Breast epithelium (tissue), 4 donors: Measurements from ENCODE around the gene CLDN15. TPM values are rescaled to one million over a fixed set of nuclear protein-coding genes. Genes with fewer than 3 reads are reported as not detected.

Source experiments
- DNase-seq, 2 donors: peaks; one replicate each; pipeline ENCODE4 v3.0.0-alpha.2; 2019; ENCODE audit warnings: low spot score in 2 of 2
- H3K27ac ChIP-seq, 2 donors: fragments of 200-600 bp; sonication (generic) in 1 of 2; one replicate each; pipeline ENCODE4 v1.5.1; 2016 to 2019; ENCODE audit warnings: mild to moderate bottlenecking in 1 of 2
- H3K27me3 ChIP-seq, 2 donors: fragments of 200-600 bp; sonication (generic) in 1 of 2; one replicate each; pipeline versions ENCODE4 v1.5.1 to v1.6.0; 2017 to 2019; ENCODE audit warnings: control low read depth in 1 of 2, mild to moderate bottlenecking in 1 of 2
- H3K36me3 ChIP-seq: fragments of 200-600 bp; one replicate; pipeline ENCODE4 v1.5.1; 2019
- H3K4me1 ChIP-seq, 2 donors: fragments of 200-600 bp; sonication (generic); one replicate each; pipeline ENCODE4 v1.5.1; 2016 to 2019; ENCODE audit warnings: control low read depth in 1 of 2
- H3K4me3 ChIP-seq, 3 donors: fragments of 200-600 bp; sonication (generic); 1 replicate in 2 of 3; 2 replicates in 1 of 3; pipeline ENCODE4 v1.5.1; 2016 to 2019; ENCODE audit warnings: mild to moderate bottlenecking in 3 of 3, moderate library complexity in 2 of 3
- H3K9me3 ChIP-seq, 2 donors: fragments of 200-600 bp; sonication (generic) in 1 of 2; one replicate each; pipeline ENCODE4 v1.5.1; 2016 to 2019; ENCODE audit warnings: control low read depth in 1 of 2
- CTCF ChIP-seq, 3 donors: fragments of 450-650 bp; IDR thresholded peaks; one replicate each; pipeline ENCODE4 v1.5.1; 2016 to 2017; ENCODE audit warnings: antibody characterized with exemption in 3 of 3, mild to moderate bottlenecking in 3 of 3, moderate library complexity in 3 of 3
- POLR2A ChIP-seq: fragments of 450-650 bp; IDR thresholded peaks from one replicate; pipeline ENCODE4 v1.6.1; 2016; ENCODE audit warnings: antibody characterized with exemption, mild to moderate bottlenecking, moderate library complexity
- POLR2AphosphoS5 ChIP-seq, 3 donors: sonication (generic); formaldehyde crosslinking; IDR thresholded peaks; one replicate each; pipeline ENCODE4 v1.6.1; 2017; ENCODE audit warnings: antibody characterized with exemption in 3 of 3
- intact Hi-C: fragments of 100-400 bp; cut with DNase I; formaldehyde crosslinking; loops from one replicate; pipeline ENCODE4 v1.15.1; 2023; ENCODE audit warnings: low total_unique reads
- total RNA-seq, 3 donors: library from RNA; depleted of rRNA; stranded (reverse); fragments of >200 nt; gene quantifications; one replicate each; pipeline ENCODE4 v1.1.0, GENCODE V29; 2016

Gene CLDN15
- total RNA-seq, 3 donors from 2014 or later = 14.4 to 44.6 (median 17.1) TPM

- no peaks in the 10 kb centered on the region for H3K9me3 ChIP-seq
- TF ChIP-seq POLR2AphosphoS5 (IDR thresholded peaks at IDR 0.05) = no peak
- no peak for TF ChIP-seq POLR2A
- TF ChIP-seq CTCF (IDR thresholded peaks at IDR 0.05) = no peak
- no peaks in the 10 kb centered on the region for H3K4me1 ChIP-seq
- no peak overlapping the region for H3K4me3 ChIP-seq
- H3K27ac ChIP-seq = no peak overlapping the region
- peaks cover 0 to 45% of the 10 kb centered on the region in 2 donors for H3K27me3 ChIP-seq
- no peaks in the 10 kb centered on the region for H3K36me3 ChIP-seq
- intact Hi-C loops = no loop called here
- no peak for DNase-seq
These were observed 39.1 kb downstream of the CLDN15 start for GRCh38 chr7:101198476-101198875.

GRCh38 chr7:101197991-101198390 lies 39.6 kb downstream of the CLDN15 start:
- Histone ChIP-seq H3K9me3 (no peaks in the 10 kb centered on the region), H3K27ac (no peak overlapping the region), H3K27me3 (peaks cover 0 to 40% of the 10 kb centered on the region in 2 donors), H3K4me1 (no peaks in the 10 kb centered on the region), H3K36me3 (no peaks in the 10 kb centered on the region), H3K4me3 (no peak overlapping the region)
- intact Hi-C loops = no loop called here
- TF ChIP-seq POLR2AphosphoS5 (IDR thresholded peaks at IDR 0.05) (no peak), CTCF (IDR thresholded peaks at IDR 0.05) (no peak), POLR2A (no peak)
- DNase-seq = no peak

- intact Hi-C loops = no loop called here
These were observed 41.7 kb downstream of the CLDN15 start for GRCh38 chr7:101195884-101196283.

GRCh38 chr7:101189109-101189508 lies 48.5 kb downstream of the CLDN15 start:
- Histone ChIP-seq H3K36me3 (no peaks in the 10 kb centered on the region), H3K27ac (no peak overlapping the region), H3K9me3 (no peaks in the 10 kb centered on the region), H3K27me3 (no peaks in the 10 kb centered on the region), H3K4me3 (no peak overlapping the region), H3K4me1 (no peaks in the 10 kb centered on the region)
- TF ChIP-seq POLR2A (no peak), CTCF (IDR thresholded peaks at IDR 0.05) (no peak), POLR2AphosphoS5 (IDR thresholded peaks at IDR 0.05) (no peak)
- DNase-seq = no peak
- intact Hi-C loops = no loop called here

More at GRCh38 chr7:101195884-101196283, 41.7 kb downstream of the CLDN15 start:
- Histone ChIP-seq H3K4me3 (no peak overlapping the region), H3K9me3 (no peaks in the 10 kb centered on the region), H3K27me3 (peaks cover 0 to 20% of the 10 kb centered on the region in 2 donors), H3K36me3 (no peaks in the 10 kb centered on the region), H3K4me1 (no peaks in the 10 kb centered on the region), H3K27ac (no peak overlapping the region)
- TF ChIP-seq POLR2AphosphoS5 (IDR thresholded peaks at IDR 0.05) (no peak), POLR2A (no peak), CTCF (IDR thresholded peaks at IDR 0.05) (no peak)
- no peak for DNase-seq

- H3K9me3 ChIP-seq = no peaks in the 10 kb centered on the region
- DNase-seq = no peak
- no peak overlapping the region for H3K27ac ChIP-seq
- no peaks in the 10 kb centered on the region for H3K4me1 ChIP-seq
- intact Hi-C loops = no loop called here
- no peak for TF ChIP-seq POLR2A
- no peak for TF ChIP-seq POLR2AphosphoS5 (IDR thresholded peaks at IDR 0.05)
- TF ChIP-seq CTCF (IDR thresholded peaks at IDR 0.05) = no peak
- no peak overlapping the region for H3K4me3 ChIP-seq
- H3K36me3 ChIP-seq = no peaks in the 10 kb centered on the region
- H3K27me3 ChIP-seq = peaks cover 0 to 3% of the 10 kb centered on the region in 2 donors
These were observed 50.7 kb downstream of the CLDN15 start for GRCh38 chr7:101186844-101187428.
